ENCODE results near the gene TCF4.

- TF ChIP-seq CTCF (conservative IDR thresholded peaks at IDR 0.05; ENCODE audit: low read depth, low read length) (no peak), EZH2 (IDR thresholded peaks at IDR 0.05; ENCODE audit: low read length, unreplicated experiment) (no peak)
Observed at GRCh38 chr18:55487997-55488396, 100.0 kb downstream of the TCF4 start.
